GM23338 (cell line): ENCODE measurements around the gene RNF8. TPM values are rescaled to one million over a fixed set of nuclear protein-coding genes. Genes with fewer than 3 reads are reported as not detected.

ENCODE experiments used
- EZH2 ChIP-seq: fragments of 200-600 bp; sonication (generic); IDR thresholded peaks from one replicate; pipeline ENCODE4 v1.8.0; 2017; ENCODE audit warnings: antibody characterized with exemption, mild to moderate bottlenecking, low read depth; ENCODE audit not compliant: unreplicated experiment
- NANOG ChIP-seq: IDR thresholded peaks from 2 replicates; pipeline ENCODE4 v1.6.1; 2016; ENCODE audit warnings: antibody characterized with exemption, borderline replicate concordance
- POLR2AphosphoS5 ChIP-seq: IDR thresholded peaks from 2 replicates; pipeline ENCODE4 v1.6.1; 2016; ENCODE audit warnings: antibody characterized with exemption, low read depth
- ZNF114 ChIP-seq: fragments of 250-450 bp; sonication (Bioruptor Pico); IDR thresholded peaks from 2 replicates; pipeline ENCODE4 v1.5.0; 2020; ENCODE audit warnings: mild to moderate bottlenecking, moderate library complexity
- polyA plus RNA-seq: library from polyadenylated mRNA; unstranded; fragments of >200 nt; fragmentation: Nextera tagmentation; extraction: Ambion mirVana; gene quantifications from 2 replicates; pipeline ENCODE4 v1.2.1, GENCODE V29; 2016
- total RNA-seq: library from RNA; depleted of rRNA; stranded (reverse); fragments of >200 nt; shearing (Covaris generic); gene quantifications from 2 replicates; pipeline ENCODE4 v1.2.3, GENCODE V29; 2014
- TF ChIP-seq, protein P1 (sequence below): fragments of 250-450 bp; sonication (Bioruptor Pico); IDR thresholded peaks from 2 replicates; pipeline ENCODE4 v1.5.0; 2020; ENCODE audit warnings: mild to moderate bottlenecking, moderate library complexity
- TF ChIP-seq, protein P2 (sequence below): IDR thresholded peaks from one replicate; pipeline ENCODE4 v1.6.1; 2018; ENCODE audit warnings: antibody characterized with exemption; ENCODE audit not compliant: unreplicated experiment

Gene RNF8
- total and polyA plus RNA-seq, 2 experiments from 2014 or later = 41.6 to 55.2 TPM

DNA sequence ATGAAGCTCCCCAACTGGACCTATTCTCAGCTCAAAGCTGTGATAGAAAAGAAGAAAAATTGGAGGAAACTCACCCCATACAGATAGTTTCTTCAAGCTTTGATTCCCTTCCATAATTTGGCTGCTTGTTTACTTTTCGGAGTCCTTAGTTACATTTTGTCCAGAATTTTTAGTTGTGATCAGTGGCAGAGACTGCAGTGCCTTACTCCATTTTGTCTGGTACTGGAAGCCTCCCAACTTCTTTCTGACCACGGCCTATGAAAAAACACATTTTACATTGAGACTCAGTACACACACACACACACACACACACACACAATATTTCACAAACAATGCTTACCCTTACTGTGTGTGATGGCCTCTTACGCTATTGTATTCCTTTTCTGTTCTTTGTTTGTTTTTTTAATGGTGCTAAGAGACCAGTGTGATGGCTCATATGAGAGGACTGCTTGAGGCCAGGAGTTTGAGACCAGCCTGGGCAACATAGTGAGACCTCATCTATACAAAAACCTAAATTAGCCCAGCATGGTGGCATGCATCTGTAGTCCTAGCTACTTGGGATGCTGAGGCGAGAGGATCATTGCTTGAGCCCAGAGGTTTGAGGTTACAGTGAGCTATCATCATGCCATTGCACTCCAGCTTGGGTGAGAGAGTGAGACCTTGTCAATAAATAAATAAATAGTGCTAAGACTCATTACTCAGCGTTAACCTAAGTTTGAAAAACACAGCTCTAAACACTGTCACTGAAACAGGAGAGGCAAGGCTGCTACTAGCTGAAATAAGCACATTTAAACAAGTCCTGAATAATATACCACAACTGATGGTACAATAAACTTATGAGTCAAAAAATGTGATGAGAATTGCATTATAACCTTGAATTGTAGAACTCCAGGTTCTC lies 13.8 kb upstream of the RNF8 start (continued):
- TF ChIP-seq, protein P1, sequence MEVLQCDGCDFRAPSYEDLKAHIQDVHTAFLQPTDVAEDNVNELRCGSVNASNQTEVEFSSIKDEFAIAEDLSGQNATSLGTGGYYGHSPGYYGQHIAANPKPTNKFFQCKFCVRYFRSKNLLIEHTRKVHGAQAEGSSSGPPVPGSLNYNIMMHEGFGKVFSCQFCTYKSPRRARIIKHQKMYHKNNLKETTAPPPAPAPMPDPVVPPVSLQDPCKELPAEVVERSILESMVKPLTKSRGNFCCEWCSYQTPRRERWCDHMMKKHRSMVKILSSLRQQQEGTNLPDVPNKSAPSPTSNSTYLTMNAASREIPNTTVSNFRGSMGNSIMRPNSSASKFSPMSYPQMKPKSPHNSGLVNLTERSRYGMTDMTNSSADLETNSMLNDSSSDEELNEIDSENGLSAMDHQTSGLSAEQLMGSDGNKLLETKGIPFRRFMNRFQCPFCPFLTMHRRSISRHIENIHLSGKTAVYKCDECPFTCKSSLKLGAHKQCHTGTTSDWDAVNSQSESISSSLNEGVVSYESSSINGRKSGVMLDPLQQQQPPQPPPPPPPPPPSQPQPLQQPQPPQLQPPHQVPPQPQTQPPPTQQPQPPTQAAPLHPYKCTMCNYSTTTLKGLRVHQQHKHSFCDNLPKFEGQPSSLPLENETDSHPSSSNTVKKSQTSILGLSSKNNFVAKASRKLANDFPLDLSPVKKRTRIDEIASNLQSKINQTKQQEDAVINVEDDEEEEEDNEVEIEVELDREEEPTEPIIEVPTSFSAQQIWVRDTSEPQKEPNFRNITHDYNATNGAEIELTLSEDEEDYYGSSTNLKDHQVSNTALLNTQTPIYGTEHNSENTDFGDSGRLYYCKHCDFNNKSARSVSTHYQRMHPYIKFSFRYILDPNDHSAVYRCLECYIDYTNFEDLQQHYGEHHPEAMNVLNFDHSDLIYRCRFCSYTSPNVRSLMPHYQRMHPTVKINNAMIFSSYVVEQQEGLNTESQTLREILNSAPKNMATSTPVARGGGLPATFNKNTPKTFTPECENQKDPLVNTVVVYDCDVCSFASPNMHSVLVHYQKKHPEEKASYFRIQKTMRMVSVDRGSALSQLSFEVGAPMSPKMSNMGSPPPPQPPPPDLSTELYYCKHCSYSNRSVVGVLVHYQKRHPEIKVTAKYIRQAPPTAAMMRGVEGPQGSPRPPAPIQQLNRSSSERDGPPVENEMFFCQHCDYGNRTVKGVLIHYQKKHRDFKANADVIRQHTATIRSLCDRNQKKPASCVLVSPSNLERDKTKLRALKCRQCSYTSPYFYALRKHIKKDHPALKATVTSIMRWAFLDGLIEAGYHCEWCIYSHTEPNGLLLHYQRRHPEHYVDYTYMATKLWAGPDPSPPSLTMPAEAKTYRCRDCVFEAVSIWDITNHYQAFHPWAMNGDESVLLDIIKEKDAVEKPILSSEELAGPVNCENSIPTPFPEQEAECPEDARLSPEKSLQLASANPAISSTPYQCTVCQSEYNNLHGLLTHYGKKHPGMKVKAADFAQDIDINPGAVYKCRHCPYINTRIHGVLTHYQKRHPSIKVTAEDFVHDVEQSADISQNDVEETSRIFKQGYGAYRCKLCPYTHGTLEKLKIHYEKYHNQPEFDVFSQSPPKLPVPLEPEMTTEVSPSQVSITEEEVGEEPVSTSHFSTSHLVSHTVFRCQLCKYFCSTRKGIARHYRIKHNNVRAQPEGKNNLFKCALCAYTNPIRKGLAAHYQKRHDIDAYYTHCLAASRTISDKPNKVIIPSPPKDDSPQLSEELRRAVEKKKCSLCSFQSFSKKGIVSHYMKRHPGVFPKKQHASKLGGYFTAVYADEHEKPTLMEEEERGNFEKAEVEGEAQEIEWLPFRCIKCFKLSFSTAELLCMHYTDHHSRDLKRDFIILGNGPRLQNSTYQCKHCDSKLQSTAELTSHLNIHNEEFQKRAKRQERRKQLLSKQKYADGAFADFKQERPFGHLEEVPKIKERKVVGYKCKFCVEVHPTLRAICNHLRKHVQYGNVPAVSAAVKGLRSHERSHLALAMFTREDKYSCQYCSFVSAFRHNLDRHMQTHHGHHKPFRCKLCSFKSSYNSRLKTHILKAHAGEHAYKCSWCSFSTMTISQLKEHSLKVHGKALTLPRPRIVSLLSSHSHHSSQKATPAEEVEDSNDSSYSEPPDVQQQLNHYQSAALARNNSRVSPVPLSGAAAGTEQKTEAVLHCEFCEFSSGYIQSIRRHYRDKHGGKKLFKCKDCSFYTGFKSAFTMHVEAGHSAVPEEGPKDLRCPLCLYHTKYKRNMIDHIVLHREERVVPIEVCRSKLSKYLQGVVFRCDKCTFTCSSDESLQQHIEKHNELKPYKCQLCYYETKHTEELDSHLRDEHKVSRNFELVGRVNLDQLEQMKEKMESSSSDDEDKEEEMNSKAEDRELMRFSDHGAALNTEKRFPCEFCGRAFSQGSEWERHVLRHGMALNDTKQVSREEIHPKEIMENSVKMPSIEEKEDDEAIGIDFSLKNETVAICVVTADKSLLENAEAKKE (CRISPR knock-in tag) = no peak
- TF ChIP-seq POLR2AphosphoS5 (no peak), ZNF114 (CRISPR knock-in tag) (no peak), EZH2 (no peak), NANOG (no peak)
- TF ChIP-seq, protein P2, sequence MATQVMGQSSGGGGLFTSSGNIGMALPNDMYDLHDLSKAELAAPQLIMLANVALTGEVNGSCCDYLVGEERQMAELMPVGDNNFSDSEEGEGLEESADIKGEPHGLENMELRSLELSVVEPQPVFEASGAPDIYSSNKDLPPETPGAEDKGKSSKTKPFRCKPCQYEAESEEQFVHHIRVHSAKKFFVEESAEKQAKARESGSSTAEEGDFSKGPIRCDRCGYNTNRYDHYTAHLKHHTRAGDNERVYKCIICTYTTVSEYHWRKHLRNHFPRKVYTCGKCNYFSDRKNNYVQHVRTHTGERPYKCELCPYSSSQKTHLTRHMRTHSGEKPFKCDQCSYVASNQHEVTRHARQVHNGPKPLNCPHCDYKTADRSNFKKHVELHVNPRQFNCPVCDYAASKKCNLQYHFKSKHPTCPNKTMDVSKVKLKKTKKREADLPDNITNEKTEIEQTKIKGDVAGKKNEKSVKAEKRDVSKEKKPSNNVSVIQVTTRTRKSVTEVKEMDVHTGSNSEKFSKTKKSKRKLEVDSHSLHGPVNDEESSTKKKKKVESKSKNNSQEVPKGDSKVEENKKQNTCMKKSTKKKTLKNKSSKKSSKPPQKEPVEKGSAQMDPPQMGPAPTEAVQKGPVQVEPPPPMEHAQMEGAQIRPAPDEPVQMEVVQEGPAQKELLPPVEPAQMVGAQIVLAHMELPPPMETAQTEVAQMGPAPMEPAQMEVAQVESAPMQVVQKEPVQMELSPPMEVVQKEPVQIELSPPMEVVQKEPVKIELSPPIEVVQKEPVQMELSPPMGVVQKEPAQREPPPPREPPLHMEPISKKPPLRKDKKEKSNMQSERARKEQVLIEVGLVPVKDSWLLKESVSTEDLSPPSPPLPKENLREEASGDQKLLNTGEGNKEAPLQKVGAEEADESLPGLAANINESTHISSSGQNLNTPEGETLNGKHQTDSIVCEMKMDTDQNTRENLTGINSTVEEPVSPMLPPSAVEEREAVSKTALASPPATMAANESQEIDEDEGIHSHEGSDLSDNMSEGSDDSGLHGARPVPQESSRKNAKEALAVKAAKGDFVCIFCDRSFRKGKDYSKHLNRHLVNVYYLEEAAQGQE = no peak
